Ramos (cell line): ENCODE results near the gene EIF3K.

ENCODE experiments used
- in situ Hi-C: fragments of 300-500 bp; cut with MboI; formaldehyde crosslinking; loops from one replicate; pipeline ENCODE4 v1.14.3; 2022; ENCODE audit warnings: low sequenced_read_pairs; ENCODE audit not compliant: unreplicated experiment

EIF3K gene

DNA sequence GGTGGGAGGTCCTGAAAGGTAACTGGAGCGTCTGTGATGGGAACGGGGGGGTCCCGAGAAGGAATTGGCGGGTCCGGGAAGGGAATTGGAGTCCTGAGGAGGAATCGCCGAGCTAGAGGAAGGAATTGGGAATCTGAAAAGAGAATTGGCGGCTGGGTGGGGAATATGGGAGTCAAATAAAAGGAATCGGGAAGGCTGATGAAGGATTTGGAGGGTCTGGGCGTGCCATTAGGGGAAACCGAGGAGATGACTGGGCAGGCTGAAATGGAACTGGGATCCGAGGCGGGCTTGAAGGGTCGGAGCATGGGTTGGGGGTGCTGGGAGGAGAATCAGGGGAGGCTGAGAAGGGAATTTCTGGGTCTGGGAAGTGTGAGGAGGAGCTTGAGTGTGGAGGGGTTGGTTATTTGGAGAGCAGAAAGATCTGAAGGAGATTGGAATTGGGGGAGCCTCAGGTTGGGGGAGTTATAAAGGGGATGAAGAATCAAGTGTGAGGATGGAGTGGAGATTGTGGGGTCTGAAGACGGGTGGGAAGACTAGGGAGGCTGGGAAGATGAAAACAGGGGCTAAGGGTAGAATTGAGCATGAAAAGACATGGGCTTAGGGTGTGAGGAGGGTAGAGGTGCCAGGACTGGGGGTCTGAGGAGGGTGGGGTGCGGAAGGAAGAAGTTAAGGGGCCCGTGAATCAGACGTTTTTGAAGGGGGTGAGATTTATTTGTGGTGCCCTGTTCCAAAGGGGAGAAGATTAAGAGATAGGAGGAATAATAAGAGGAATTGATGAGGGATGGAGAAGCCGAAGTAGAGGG lies 29.2 kb downstream of the EIF3K start:
- in situ Hi-C loops, result no loop called here

DNA sequence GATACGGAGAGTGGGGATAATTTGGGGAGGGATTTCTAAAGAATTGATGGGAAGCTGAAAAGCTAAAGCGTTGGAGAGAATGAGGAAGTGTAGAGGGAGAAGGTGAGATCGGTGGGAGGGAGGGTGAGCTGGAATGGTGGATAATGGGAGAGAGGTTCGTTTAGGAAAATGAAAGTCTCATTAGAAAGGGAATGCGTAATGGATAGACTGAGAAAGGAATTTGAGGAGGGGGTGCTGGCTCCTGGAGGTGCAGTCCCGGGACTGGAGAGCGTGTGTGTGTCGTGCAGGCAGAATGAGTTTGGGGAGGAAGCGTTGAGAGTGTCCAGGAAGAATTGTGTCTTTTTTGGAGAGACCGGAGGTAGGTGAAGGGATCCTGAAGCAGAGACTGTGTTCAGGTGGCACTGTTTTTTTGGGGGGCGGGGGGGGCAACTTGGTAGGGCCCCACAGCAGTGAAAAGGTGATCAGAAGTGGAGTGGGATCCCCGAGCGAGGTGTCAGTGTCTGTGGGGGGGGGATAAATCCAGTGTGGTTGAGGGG lies 29.8 kb downstream of the EIF3K start:
- in situ Hi-C loops, result no loop called here

DNA sequence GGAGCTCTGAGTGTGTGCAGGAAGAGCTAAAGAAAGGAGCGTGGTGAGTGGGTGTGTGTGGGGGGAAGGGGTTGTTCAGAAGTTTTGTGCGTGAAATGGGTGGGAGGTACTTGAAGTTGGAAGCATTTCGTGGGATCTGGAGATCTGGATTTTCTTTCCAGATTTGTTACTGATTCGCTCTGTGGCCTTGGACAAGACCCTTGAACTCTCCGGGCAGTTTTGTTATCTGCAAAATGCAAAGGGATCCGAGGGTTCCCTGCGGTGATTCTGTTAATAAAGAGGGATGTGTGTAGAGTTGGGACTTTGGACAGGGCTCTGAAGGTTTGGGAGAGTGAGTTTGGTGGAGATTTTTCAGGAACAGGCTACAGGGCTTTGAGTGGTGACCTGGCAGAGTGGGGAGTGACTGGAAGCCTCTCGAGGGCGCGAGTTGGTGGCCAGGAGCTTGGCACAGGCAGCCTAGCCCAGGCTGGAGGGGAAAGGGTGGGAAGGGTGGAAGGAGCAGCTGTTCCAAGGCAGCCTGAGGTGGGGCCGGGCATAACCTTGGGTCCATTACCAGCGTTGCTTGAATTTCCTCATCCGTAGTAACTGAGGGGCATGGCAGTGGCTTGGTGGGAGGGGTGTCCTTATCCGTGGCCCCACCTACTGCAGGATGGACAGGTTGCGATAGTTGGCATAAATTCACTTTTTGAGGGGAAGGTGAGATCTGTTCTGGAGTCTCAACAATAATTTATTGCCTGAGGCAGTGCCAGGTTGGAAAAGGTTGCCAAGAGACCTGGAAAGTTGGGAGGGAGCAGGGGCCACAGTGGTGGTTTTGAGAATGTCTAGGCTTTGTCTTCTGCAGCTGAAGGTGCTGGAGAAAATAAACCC lies 30.6 kb downstream of the EIF3K start:
- in situ Hi-C loops, result no loop called here

DNA sequence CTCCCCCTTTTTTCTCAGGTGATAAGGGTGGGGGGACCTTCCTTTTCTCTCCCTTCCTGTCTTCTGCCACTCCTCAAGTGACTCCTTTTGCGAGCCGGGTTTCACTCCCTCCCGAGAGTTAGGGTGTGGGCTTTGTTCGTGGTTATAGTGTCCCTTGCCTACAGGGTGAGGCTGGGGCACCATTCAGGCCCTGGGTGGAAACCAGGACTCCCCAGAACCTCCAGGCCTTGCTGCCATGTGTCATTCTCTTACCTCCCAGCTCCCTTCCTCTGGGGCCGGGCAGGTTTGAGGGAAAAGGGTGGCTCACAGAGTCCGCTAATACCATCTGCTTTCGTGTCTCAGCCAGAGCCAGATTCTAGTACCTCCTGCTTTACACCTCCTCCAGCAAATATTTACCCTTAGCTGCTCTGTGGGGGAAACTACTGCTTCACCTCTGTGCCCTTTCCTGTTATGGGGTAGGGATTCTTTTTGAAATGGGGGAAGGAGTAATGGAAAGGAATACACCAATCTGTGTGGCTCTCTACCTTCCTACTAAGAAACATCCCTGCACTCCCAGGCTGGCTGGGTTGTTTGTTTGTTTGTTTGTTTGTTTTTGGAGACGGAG lies 31.3 kb downstream of the EIF3K start:
- in situ Hi-C loops, result no loop called here

DNA sequence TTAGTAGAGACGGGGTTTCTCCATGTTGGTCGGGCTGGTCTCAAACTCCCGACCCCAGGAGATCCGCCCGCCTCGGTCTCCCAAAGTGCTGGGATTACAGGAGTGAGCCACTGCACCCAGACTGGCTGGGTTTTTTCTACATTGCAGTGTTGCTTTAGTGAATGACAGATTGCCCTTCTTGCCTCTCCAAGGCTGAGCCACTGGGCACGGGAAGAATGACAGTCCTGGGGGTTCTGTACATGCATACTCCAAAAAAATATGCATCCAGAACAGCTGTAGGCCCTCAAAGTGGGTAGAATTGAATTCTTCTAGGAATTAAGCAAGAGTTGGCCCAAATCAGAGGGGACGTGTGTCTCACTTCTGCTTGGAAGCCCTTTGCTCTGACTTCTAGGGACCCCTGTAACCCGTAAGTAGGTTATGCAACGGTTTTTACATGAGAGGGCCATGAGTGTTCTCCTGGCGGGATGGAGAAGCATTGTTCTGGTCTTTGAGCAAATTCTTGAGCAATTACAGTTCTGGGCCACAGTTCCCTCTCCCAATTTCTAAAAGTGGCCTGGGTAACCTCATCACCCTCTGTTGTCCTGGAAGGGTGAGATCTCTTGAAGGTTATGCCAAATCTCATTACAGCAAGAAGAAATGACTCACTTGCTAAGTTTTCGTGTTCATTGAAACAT lies 32.1 kb downstream of the EIF3K start:
- in situ Hi-C loops, result no loop called here

DNA sequence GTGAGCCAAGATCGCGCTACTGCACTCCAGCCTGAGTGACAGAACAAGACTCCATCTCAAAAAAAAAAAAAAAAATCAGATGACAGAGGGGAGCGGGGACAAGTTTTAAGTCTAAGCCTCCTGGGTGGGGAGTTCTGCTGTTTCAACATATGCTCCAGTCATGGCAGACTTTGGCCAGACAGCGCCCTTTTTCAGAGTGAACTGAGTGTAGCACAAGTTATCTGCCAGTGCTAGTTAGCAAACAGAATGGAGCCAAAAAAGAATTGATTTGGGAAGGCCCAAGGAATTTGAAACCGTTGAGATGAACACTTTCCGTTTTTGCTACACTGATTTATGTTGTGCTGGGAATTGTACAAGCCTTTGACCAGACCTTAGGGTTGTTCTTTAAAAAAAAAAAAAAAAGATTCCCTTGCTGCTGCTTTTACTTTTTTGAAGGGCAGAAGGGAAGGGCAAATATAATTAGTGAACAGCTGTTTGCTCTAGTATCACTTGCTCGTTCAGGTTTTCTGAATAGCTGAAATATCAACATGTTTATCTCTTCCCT lies 34.1 kb downstream of the EIF3K start:
- in situ Hi-C loops, result no loop called here

DNA sequence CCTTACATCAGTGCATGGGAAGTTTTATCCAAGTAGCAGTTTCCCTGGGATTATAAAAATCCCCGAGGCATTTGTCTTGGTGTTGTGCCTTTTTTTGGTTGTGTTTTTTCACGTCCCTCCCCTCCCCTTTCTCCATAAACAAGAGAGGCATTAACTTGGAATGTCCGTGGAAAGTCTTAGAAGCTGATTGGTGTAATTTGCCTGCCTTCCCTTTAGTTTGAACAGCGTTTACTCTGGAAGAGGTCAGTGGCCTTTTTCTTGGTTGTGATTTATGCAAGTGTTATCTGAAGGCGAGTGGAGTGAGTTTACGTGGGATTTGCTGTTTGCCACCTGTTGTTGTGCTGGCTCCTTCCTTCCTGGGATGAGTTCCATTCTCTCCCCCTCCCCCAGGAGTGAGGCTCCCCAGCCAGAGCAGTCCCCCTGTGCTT lies 35.7 kb downstream of the EIF3K start:
- in situ Hi-C loops, result no loop called here

DNA sequence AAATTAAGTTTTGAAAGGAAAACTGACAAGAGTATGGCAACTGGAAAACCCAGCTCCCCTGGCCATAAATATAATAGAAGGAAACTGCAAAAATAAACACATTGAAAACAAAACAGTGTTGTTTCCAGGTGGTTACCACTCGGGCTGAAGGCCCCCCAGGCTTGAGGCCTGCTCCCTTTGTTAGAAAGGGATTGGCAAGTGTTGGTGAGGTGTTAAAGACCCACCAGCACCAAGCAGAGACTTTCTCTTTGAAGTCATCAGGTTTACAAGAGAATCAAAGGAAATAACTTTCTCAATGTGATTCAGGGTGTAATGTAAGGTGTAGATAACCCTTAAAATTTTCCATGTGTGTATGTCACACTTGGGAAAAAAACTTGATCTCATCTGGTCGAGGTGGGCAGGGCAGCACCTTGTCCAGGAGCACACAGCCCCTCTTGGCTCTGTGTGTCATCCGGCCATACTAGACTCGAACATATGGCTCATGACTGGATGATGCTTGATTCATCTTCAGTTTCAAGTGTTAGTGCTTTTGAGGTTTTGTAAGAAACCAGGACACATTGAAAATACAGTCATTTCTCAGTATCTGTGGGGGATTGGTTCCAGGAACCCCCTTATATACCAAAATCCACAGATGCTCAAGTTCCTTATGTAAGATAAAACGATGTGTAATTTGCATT lies 36.3 kb downstream of the EIF3K start:
- in situ Hi-C loops, result no loop called here

DNA sequence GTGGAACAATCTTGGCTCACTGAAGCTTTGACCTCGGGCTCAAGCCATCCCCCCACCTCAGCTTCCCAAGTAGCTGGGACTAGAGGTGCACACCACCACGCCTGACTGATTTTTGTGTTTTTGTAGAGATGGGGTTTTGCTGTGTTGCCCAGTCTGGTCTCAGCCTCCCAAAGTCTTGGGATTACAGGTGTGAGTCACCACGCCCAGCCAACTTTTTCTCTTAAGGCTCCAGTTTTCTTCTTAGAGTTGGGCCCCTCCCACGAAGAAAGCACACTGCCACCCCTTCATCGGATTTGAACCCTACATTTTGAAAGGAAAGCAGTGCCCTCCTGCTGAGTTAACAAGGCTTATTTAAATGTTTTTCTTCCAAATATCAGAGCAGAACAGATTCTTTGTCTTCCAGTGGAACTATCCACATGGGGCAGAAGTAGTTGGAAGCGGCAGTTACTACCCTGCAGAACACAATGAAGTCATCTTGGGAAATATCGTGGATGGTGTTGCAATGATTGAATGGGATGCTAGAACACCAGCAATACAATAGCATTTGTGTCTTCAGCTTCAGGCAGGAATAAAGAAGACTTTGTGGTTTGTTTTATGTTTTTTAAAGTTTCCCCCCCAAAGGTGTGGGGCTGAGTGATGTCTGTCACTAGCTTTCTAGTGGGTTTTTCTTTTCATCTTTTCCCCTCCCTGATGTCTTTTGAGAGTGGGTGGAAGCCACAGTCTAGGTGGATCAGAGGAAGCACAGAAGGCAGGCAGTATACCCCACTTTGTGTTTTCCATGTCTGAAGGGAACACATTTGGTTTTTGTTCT lies 37.4 kb downstream of the EIF3K start:
- in situ Hi-C loops, result no loop called here

DNA sequence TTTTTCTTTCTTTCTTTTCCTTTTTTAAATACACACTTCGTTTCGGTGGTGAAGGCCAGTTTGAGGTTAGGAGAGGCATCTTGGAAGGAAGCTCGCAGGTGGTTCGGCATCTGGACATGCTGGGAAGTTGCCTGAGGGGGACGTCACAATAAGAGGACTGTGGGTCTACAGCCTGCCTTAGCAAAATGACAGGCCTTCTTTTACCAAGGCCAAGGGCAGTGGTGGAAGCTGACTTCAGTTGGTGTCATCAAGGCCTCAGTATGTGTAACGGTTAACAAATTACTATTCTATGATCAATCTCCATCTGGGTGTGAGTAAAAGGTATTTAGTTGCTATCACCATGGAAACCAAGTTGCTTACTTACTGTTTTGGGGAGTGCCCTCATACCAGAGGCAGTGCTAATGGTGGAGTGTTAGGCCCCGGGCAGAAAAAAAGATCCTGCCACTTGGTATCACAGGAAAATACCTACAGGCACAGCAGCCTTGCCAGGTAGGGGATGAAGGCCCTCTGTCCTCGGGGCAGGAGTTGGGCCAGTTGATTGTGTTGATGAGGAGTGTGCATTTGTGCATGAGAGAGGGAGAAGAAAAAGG lies 38.7 kb downstream of the EIF3K start:
- in situ Hi-C loops, result no loop called here

DNA sequence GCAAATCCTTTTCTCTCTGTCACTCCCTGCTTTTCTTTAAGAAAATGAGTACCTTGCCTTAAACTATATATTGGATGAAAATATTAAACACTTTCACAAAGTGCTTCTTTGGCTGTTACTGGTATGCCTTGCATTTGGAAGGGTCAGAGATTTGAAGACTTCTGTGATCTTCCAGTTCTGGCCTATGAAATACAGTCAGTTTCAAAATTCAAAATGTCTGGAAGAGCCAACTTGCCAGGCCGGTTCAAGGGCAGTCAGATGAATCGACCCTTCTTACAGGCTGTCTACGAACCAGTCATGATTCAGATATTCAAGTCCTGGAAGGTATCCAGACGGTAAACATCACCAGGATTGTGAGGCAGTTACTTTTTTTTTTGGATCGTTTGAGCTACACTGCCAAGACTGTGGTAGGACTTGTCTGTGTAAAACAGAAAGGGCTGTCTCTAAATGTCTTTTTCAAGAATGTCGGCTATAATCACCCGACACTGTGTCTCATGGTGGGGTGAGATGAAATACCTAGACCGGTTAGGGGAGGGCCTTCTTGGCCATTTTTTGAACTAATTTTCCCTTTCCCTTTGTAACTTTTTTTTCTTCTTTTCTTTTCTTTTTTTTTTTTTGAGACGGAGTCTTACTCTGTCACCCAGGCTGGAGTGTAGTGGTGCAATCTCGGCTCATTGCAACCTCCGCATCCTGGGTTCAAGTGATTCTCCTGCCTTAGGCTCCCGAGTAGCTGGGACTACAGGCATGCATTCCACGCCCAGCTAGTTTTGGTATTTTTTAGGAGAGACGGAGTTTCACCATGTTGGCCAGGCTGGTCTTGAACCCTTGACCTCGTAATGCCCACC lies 39.7 kb downstream of the EIF3K start:
- in situ Hi-C loops, result no loop called here

DNA sequence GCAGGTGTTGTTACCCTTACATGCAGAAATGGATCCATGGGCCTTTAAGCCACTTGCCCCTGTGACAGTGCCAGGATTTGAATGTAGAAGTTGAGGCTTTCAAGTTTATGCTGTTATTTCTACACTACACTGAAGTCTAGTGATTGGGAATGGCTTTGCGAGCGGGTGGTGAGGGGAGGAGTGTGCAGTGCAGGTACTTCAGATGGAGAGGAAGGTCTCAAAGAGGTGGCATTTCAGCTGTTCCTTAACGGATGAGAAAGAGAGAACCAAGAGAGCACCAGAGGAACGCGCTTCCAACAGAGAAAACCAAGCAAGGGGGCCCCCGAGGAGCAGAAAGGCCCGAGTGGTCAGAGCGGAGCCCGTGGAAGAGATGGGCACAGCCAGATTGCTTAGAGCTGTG lies 41.7 kb downstream of the EIF3K start:
- in situ Hi-C loops, result no loop called here

DNA sequence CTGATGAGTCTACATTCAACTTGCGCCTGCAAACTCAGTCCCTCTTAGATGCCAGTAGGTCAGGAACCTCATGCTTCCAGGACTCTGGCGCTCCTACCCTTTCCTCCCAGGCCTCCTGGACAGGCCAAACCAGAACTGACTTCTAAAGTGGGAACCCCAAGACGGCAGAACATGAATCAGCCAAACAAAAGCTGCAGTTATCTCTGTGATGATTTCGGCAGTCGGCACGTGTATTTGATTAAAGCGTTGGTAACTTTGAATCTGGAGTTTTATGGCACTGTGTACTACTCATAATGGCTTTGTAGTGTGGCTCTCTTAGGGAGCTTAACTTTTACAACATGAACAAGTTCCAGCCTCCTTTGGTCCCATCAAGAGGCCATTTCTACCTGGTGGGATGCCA lies 42.1 kb downstream of the EIF3K start:
- in situ Hi-C loops, result no loop called here

DNA sequence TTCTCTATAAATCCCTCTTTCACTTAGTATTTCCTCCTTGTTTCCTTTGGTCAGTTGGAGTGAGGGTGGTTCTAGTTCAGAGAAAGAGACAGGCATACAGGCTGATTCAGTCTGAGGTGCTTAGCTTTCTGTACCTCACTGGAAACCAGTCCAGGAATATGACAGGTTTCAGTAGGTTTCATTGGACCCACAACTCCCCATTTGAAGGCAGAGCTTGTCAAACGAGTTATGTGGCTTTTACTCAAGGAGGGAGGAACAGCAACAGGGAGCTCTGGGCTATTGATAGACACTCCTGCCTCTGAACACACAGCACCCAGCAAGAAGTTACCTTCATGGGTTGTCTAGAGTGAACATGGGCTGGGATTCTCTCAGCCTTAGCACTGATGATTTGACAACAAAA lies 43.0 kb downstream of the EIF3K start:
- in situ Hi-C loops, result no loop called here

DNA sequence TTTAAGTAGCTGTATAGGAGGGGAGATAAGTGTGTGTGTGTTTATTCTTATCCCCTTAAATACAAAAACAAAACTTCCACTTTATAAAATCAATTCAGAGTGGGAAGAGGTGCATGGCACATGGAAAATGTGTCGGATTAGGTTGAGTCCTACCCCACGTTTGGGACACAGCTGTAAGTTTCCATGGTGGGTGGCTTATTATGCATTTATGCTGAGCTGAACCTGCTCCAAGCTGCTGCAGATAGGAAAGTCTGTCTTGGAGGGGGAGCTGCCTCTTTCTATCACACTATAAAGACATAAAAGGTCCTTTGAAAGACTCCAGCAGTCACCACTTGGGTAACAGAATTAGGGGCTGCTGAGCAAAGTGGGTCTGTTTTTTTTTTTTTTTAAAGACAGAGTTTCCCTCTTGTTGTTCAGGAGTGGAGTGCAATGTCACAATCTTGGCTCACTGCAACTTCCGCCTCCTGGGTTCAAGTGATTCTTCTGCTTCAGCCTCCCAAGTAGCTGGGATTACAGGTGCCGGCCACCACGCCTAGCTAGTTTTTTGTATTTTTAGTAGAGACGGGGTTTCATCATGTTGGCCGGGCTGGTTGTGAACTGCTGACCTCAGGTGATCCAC lies 43.7 kb downstream of the EIF3K start:
- in situ Hi-C loops, result no loop called here

DNA sequence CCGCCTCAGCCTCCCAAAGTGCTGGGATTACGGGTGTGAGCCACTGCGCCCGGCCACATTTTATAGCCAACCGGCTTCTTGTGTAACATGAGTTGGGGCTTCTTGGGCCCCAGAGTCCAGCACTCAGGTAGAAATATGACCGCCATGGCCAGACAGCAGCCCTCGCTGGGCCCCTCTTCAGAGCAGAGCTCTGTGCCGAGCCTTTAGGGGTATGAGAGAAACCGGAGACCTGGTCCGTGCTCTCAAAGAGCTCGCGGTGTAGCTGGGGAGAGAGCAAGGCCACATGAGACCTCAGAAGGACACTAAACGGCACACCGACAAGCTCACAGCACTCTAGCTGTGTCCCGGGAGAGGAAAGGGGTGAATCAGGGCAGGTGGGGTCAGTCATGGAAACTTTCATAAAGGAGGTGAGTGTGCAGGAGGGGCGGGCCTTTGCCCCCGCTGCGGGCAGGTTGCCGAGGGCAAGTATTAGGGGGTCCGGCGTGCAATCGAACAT lies 44.2 kb downstream of the EIF3K start:
- in situ Hi-C loops, result no loop called here

DNA sequence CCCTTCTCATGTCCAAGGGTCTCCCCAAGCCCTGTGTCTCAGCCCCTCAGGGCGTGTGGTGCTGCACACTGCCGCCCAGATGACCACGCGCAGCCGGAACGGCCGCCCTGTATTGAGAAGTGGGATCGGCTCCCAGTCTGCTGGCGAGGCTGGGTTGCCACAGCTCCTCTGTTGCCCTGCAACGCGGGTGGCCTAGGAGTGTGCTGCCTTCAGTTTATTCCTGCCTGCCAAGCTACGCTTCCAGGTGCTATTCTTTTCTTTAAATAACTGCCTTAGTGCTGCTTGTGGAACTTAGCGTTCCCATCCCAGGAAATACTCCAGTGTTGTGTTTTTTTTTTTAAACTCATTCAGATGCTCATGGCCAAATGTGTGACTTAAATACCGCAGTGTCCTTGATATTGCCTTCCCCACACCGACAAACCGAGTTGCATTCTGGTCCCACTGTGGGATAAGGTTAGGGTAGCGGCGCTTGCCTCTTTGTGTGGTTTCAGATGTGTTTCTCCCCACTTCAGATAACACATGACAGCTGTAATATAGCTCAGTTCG lies 45.0 kb downstream of the EIF3K start:
- in situ Hi-C loops, result no loop called here
